DMS 273 treated with DMSO at 0.1 percent for 48 hours (cell line): ENCODE measurements around the gene MAD1L1.
"Not testable (repeated sequence)": the region's sequence is repeated elsewhere in the genome, so short reads cannot be mapped to it uniquely, and the experiment has no call there.

Source experiments
- DNase-seq: peaks from one replicate; lab custom pipeline; 2025; lab: John Stamatoyannopoulos, UW

The MAD1L1 gene

DNA sequence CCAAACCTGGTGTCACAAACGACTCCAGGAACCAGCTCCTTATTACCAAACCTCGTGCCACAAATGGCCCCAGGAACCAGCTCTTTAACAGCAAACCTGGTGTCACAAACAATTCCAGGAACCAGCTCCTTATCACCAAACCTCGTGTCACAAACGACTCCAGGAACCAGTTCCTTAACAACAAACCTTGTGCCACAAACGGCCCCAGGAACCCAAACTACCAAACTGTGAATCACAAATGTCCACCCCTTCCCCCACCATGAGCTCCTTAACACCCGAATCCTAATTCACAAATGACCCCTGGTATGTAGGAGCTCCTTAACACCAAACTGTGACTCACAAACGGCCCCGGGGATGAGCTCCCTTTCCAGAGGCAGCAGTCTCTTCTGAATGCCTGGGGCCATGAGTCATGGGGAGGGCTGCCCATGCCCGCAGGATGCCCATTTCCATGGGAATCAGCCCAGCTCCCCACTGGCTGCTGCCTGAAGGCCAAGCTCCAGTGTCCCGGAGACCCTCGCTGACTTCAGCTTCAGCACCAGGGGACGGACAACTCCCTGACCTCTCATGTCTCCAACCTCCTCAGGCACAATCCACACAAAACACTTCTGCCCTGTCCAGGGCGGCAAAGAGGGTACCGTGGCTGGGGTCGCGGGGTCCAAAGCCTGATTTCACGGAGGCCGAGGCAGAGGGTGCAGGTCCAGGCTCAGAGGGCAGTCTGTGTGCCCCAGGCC is 349.5 kb downstream of the MAD1L1 start:
- DNase-seq, result no peak

DNA sequence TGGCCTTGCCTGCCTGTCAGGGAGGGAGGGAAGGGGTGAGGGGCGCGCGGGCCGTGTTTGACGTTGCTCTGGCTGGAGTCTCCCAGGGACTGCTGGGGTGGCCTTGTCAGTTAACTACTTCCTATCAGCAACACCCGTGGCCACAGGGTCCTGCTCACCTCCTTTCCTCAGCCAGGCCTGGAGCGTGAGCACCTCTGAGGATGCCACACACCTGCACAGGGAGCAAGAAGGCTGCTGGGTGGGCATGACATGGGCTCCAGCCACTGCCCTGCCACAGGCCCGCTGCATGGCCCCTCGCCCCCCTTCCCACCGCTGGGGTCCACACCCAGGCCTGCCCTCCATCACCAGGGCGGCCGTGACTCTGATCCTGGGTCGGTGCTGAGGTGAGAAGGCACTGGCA is 350.3 kb downstream of the MAD1L1 start:
- DNase-seq, result no peak

DNA sequence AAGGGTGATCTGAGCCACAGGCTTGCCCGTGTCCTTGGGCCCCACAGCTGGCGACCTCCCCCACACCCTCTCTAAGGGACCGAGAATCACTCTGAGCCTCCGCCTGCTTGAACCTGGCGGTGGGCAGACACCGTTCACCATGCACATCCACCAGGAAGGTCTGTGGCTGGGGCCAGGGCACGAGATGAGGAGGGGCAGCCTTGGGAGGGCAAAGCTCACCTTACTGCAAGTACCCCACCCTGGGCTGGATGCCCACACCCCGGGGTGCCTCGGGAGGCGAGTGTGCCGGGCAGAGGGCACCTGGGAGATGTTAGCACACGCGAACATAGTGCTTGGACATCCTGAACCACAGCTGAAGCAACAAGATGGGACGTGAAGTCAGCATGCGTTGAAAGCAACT is 350.8 kb downstream of the MAD1L1 start:
- no peak for DNase-seq

DNA sequence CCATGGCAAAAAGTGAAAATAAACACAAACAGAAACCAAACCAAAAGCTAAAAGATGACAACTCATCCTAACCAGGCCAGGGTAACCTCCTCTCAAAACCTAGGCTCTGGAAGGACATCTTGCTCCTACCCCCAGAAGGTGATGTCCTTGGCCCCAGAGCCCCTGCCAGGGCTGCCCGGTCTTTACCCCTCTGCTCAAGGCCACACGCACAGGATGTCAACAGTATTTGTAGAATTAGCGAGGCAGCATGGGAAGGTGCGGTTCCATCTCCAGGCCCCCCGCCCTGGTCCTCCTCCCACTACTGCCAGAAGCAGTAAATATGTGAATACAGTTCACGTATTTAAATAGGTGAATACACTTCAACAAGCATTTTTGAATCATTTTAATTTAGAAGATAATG is 356.1 kb downstream of the MAD1L1 start:
- DNase-seq, result not testable (repeated sequence)

DNA sequence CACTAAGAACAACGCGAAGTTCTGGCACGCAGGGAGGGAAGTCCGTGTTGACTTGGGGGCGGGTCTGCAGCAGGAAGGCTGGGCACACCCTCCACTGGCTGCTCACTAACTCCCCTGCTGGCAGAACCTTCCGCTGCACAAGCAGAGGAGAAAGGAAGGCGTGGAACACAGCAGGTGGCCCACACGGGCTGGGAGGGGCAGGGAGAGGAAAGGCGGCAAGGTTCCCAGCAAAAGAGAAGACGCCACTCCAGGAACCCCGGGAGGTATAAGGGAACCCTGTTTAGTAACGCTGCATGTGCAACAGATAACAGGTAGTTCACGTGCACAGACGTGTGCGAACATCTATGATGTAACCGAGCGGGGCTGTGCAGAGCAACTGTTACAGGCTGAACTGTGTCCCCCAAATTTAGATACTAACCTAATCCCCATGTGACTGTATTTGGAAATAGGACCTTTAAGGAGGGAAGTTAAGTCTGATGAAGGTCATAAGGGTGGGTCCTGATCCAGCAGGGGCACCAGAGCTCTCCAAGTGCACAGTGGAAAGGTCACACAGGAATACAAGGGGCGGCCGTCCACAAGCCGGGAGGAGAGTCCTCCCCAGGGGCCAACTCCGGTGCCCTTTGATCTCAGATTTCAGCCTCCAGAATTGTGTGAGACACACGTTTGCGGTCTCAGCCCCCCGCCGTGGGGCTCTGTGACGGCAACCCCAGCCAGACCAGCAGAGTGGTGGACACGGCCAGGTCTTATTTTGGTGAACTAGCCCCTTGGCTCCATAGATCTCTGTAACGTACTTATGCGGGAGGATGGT is 357.1 kb downstream of the MAD1L1 start:
- not testable (repeated sequence) for DNase-seq

DNA sequence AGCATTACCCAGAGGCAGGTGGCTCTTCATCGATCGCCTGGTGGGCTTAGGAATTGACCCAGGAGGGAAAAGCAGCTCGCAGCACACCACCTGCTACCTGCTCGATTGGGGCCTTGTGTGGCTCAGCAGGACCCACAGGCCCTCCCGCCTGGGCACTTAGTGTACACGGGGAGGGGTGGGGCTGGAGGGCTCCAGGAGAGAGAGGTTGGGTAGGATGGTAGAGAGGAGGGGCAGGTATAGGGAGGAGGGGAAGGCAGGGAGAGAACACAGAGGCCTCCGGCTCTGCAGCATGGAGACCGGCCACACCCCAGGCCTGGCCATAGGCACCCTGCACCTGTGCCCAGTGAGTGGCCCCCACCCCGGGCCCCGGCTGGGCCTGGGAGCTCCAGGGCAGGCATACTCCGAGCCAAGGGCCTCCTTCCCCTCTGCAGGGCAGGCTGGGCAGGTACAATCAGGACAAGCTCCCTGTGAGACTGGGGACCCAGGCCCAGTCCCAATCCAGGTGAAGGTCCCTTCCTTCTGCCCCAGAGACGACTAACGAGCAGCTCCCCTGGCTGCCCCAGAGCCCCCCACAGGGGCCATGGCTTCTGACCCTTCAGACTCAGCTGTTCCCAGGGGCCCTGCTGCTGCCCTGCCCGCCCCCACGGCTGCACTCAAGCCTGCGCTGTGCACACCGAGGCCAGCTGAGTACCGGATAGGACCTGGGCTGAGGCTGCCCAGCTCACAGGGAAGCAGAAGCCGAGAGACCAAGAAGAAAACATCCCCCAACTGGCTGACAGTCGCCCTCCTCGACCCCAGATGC is 358.0 kb downstream of the MAD1L1 start:
- DNase-seq, result not testable (repeated sequence)

DNA sequence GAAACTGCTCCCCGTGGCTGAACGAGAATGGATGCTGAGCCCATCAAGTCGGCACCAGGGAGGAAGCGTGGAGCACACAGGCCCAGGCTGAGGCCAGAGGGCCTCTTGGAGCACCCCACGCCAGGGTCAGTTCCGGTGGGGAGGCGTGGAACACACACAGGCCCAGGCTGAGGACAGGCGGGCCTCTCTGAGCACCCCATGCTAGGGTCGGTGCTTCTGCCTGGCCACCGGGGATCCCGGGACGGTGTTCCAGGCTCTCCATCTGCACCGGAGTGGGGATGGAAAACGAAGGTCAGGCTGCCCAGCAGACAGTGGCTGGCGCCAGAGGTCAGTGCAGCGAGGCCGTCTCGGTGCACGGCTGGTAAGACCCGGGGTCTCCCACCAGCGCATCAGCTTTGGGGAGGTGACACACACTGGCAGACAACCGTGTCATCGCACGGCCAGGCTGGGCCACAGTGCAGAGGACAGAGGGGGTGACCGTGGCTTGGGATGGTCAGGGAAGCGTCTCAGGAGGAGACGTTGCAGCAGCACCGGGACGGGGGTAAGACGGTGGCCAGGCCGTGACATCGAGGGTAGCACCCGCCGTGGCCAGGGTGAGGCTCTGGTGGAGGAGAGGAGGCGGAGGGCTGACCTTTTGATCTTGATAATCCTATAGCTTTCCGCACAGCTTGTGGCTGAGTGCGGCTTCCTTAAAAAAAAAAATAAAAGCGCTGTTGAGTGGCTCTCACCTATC is 358.7 kb downstream of the MAD1L1 start:
- no peak for DNase-seq

DNA sequence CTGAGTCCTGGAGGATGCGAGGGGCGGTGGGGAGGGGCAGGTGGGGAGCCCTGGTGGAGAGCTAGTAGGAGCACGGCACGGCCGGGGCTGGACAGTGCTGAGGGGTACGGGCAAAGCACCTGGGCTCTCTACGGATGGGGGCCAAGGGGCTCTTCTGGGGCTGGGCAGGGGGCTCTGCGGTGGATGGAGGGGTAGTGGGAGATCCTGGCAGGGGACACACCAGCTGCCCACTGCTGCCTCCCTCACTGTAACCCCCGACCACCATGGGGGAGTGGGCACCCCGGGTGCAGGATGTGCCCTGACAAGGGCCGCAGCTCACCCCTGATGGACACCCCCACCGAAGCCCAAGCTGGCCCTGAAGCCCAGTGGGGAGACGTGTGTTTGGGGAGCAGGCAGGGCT is 359.3 kb downstream of the MAD1L1 start:
- no peak for DNase-seq

DNA sequence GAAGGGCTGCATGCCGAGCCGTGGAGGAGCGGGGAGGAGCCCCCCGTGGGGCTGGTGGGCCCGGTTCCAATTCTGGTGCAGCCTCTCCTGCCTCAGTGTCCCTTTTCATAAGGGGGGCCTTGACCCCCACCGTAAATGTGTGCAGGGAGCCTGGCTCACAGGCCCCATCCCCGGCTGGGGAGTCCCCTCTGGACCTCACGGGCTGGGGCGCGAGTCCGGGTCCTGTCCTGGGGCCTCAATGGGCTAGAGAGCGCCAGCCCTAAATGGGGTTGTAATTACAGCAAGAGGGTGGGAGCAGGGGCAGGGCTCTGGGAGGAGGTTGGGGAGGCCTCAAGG is 359.7 kb downstream of the MAD1L1 start:
- no peak for DNase-seq

DNA sequence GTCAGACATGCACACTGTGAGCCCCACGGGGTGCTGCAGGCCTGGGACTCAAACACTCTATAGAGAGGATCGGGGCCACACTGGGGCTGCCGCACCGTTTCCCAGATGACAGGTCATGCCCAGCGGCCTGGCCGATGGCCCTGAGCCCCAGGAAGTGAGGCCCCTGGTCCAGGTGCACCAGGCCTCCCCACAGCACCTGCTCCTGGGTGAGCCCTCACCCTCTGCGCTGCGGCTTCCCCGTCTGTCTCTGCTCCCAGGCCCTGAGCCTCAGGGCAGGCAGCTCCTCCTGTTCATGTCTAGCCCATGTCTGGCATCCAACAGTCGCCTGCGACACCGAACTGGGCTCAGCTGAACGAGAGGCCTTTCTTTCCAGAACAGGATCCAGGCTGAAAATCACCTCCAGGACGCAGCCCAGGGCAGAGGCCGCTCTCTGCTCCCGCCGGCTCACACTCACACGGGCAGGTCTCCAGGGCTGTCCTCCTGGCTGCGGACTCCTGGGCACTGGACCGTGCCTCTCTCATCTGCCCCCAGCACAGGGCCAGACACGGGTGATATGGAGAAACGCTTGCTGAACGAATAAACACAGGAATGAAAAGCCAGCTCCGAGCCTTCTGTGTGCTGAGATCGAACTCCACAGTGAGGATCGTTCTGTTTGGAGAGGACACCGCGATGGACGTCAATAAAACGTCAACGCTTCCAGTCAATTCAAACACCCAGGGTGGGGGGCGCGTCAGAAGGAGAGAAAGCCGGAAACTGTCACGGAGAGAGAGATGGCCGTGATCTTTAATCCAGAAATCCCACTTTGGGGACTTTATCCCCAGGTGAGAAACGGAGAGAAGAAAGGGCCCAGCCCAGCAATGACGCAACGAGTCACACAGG is 360.3 kb downstream of the MAD1L1 start:
- DNase-seq, result no peak

DNA sequence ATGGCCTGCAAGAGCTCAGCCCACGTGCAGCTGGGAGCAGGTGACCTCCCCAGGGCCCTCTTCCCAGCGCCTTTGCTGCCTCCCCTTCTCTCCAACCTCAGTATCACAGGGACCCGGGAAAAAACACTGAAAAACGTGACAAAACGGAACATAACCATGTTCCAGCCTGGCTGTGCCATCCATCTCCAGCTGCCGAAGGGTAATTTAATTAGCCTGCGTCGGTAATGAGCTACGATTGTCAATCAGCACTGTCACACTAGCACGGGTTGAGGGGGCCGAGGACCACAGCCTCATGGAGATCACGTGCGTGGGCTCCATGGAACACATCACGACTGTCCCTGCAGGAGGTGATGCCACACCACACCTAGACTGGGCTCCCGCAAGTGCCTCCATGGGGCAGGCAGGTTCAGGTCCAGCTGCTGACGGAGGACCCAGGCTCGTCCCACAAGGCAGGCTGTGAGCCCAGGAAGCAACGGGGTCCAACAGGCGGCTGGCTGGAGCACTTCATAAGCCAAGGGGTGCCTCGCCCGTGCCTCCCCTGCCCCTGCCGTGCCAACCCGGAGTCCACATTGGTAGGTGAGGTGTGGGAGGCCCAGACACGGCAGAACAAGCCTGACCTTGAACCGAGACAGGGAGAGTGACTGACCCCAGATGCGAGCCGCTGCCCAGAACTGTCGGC is 363.2 kb downstream of the MAD1L1 start:
- no peak for DNase-seq

DNA sequence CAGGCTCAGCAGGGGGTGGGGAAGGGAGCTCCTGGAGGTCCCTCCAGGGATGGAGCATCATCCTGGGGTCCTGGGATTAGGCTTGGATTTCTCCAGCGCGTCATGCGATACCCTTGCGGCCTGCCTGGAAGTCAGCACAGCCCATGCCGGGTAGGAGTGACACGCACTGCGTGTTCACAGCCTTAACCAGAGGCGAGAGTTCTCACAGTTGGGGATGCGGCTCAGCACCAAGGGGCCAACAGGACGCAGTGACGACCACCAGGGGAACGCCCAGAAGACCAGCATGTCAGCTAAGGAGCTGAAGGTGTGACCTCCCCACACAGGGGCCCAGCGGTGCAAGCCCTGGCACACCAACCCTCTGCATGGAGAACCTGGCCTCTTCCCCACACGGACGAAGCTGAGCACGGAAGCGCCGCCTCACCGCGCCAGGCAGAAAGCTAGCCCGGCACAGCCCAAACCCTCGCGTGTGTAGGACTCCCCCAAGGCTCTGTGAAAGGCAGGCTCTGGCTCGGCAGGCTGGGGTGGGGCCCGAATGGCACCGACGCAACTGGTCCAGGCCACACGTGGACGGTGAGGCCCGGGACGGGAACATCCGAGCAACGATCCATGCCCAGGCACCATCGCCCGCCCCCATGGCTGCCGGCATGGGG is 364.1 kb downstream of the MAD1L1 start:
- DNase-seq, result no peak

DNA sequence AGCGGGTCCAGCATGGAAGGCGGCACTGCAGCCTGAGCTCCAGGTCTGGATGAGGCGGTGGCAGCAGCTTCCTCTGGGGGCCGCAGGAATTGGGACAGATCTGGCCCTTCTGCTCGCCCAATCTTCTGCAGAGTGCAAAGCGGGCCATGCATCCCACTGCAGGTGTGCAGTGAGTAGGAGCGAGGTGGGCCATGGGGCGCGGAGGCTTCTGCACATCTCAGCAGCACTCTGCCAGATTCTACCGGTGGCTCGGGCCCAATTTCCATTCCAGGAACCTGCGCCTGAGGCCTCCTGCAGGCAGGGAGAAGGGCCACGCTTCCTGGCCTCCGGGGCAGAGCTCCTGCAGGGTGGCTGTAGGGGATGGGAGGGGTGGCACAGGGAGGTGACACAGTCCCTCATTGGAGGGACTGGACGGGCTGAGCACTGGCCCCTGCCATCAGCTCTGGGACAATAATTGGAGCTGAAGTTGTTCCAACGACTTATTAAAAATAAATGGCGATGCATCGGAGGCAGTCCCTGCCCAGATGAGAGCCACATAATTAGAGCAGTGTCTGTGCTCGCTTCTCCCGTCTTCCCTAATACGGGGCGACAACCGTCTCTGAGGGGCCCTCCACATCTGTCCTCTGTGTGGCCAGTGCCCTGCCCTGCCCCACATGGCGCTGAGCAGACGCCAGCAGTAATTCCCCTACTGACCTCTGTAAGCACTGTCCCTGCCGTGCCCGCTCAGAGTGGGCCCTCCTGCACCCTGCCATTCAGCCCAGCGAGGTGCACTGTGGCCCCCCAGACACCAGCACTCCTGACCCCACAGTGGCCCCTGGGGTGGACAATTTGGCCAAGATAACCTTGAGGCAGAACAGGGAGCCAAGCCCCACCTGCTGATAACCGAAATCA is 365.1 kb downstream of the MAD1L1 start:
- DNase-seq, result no peak

DNA sequence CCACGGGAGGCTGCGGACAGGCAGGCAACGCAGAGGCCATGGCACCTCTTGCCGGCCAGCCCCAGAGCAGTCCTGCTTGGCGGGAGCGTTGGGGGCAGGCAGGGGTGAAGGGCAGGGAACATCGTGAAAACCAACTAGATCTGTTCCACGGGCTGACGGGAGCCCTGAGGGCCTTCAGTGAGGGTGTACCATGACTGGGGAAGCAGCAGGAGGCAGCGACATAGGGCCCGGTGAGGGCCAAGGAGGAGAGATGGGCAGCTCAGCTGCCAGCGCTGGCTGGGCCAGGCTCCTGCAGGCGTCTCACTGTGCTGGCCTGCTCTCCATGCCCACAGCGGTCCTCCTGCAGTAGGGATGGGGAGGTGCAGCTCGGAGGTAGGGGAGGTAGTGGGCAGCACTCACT is 366.1 kb downstream of the MAD1L1 start:
- DNase-seq, result no peak

DNA sequence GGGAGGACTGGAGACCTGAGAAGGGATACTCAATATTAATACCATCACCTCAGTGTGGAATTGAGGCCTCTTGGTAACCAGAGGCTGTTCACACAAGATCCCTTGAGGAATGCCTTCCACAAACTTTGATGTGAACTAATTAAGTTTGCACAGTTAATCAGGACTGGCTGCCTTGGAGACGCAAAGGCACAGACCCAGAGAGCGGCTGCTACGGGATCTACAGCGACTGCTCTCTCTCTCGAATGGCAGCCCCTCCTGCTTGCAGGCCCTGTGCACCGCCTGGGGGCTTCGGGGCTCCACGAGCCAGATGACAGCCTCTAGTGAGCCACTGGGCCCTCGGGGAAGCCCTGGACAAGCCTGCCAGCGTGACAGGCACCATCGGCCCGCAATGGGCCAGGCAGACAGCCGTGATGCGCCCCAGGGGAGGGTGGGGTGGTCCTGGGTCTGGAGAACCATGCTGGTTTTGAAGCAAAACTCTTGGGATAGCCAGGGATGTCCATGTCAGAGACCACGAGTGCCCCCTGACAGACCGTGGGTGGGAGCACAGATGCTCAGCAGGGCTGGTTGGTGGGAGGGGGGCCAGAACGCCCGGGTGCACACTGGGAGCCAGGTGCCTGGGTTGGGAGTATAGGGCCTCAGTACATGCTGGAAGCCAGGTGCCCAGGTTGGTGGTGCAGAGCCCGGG is 367.0 kb downstream of the MAD1L1 start:
- no peak for DNase-seq

DNA sequence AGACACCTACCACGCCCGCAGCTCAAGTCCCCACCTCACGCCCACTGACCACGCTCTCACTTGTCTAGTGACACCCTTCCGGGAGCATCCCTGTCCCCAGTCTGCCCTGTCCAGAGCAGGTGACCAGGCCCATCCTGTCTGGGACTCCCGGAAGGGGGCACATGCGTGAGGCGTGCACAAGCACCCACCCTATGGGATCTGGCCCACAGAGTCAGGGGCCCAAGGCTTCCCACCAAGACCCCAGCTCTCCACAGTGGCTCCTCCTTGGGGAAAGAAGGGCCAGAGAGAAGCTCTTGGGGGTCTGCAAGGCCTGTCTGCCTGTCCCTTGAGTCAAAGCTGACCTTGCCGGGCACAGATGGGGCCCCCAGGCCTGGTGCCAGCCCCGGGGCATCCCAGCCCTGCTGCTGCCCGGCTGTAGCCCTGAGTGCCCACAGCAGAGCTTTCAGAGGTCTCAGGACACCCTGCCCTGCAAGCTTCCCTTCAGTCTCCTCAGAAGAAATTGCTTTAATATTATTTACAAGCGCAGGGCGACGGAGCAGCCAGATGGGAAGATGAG is 367.7 kb downstream of the MAD1L1 start:
- no peak for DNase-seq

DNA sequence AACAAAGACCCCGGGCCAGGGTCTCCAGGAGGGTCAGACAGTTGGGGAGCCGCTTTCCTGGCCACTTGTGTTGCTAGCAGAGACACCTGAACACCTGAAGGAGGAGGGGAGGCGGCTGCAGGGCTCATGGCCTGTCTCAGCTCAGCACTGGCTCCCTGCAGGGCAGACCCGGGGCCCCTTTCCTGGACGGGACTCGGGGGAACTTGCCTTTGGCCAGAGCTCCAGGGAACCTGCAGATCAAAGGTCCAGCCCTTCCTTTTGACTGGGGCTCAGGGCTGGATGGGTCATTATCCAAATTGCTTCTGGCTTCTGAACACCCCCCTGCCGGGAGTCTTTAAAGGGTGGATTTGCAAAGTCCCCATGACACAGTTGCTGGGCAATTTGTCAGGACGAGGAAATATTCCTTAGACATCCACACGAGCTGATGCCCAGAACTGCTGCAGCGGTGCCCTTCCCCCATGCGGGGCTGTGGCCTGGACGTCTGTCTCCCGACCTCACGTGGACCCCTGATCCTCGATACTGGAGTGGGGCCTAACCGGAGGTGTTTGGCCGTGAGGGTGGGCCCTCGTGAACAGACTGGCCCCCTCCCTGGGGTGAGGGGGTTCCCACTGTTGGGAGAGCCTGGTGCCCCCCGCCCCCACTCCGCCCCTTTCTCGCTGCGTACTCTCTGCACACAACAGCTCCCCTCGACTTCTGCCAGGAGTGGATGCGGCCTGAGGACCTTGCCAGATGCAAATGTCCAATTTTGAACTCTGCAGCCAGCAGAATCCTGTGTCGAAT is 368.4 kb downstream of the MAD1L1 start:
- no peak for DNase-seq
